HK-2 (cell line): ENCODE measurements around the gene HSF5.
"Not testable (repeated sequence)": the region's sequence is repeated elsewhere in the genome, so short reads cannot be mapped to it uniquely, and the experiment has no call there.

Experiments used
- DNase-seq: peaks from one replicate; pipeline ENCODE4 v3.0.0-alpha.2; 2018; ENCODE audit not compliant: unreplicated experiment

HSF5 gene

GRCh38 chr17:58413684-58414083 is 74.5 kb downstream of the HSF5 start:
- DNase-seq = no peak

GRCh38 chr17:58412961-58413586 is 75.1 kb downstream of the HSF5 start:
- no peak for DNase-seq

- DNase-seq = no peak
These were observed 76.0 kb downstream of the HSF5 start for GRCh38 chr17:58412064-58412703.

- no peak for DNase-seq
These were observed 76.8 kb downstream of the HSF5 start for GRCh38 chr17:58411408-58411894.

GRCh38 chr17:58410714-58411407 is 77.3 kb downstream of the HSF5 start:
- DNase-seq = no peak

GRCh38 chr17:58409432-58409831 is 78.8 kb downstream of the HSF5 start:
- no peak for DNase-seq

GRCh38 chr17:58403311-58403710 is 84.9 kb downstream of the HSF5 start:
- no peak for DNase-seq

- DNase-seq = peak; percentile 27
These were observed 85.5 kb downstream of the HSF5 start for GRCh38 chr17:58402679-58403078.

- DNase-seq = no peak
These were observed 86.2 kb downstream of the HSF5 start for GRCh38 chr17:58402047-58402446.

- DNase-seq = no peak
These were observed 86.9 kb downstream of the HSF5 start for GRCh38 chr17:58401287-58401686.

GRCh38 chr17:58400826-58401225 is 87.4 kb downstream of the HSF5 start:
- DNase-seq = no peak

- no peak for DNase-seq
These were observed 88.2 kb downstream of the HSF5 start for GRCh38 chr17:58399974-58400373.

GRCh38 chr17:58398574-58399266 is 89.5 kb downstream of the HSF5 start:
- DNase-seq = no peak

GRCh38 chr17:58397421-58397820 is 90.8 kb downstream of the HSF5 start:
- DNase-seq = not testable (repeated sequence)

- no peak for DNase-seq
These were observed 92.0 kb downstream of the HSF5 start for GRCh38 chr17:58396173-58396572.

- DNase-seq = no peak
These were observed 93.5 kb downstream of the HSF5 start for GRCh38 chr17:58394534-58395223.

GRCh38 chr17:58391302-58391984 is 96.8 kb downstream of the HSF5 start:
- peak; percentile 79 for DNase-seq

- no peak for DNase-seq
These were observed 97.3 kb downstream of the HSF5 start for GRCh38 chr17:58390884-58391283.

- DNase-seq = no peak
These were observed 99.7 kb downstream of the HSF5 start for GRCh38 chr17:58388302-58389190.

- no peak for DNase-seq
These were observed 100.4 kb downstream of the HSF5 start for GRCh38 chr17:58387834-58388233.
